NT2/D1 (cell line): ENCODE data around the gene PROB1.

Experiments
- DNase-seq: peaks from one replicate; pipeline ENCODE4 v3.0.0-alpha.2; 2011; ENCODE audit warnings: low read depth, low spot score
- H3K27me3 ChIP-seq: 2 replicates; pipeline ENCODE4 v1.6.0; 2011; ENCODE audit warnings: mild to moderate bottlenecking; ENCODE audit not compliant: insufficient read length, insufficient read depth
- H3K36me3 ChIP-seq: 2 replicates; pipeline ENCODE4 v1.6.1; 2011; ENCODE audit warnings: mild to moderate bottlenecking, low read length, mixed read lengths; ENCODE audit not compliant: insufficient read depth, insufficient read length
- H3K4me1 ChIP-seq: 2 replicates; pipeline ENCODE4 v1.5.1; 2011; ENCODE audit not compliant: insufficient read depth, insufficient read length
- H3K4me3 ChIP-seq: 2 replicates; pipeline ENCODE4 v1.5.1; 2011; ENCODE audit warnings: low read depth; ENCODE audit not compliant: insufficient read length
- H3K9ac ChIP-seq: 2 replicates; pipeline ENCODE4 v1.6.0; 2011; ENCODE audit warnings: low read depth; ENCODE audit not compliant: insufficient read length
- H3K9me3 ChIP-seq: 2 replicates; pipeline ENCODE4 v1.5.1; 2011; ENCODE audit warnings: mild to moderate bottlenecking, low read length; ENCODE audit not compliant: insufficient read depth
- SUZ12 ChIP-seq: IDR thresholded peaks from 2 replicates; pipeline ENCODE4 v1.6.1; 2011; ENCODE audit not compliant: insufficient read length, insufficient read depth; ENCODE audit errors: extremely low read depth
- YY1 ChIP-seq: IDR thresholded peaks from 2 replicates; pipeline ENCODE4 v1.6.1; 2011; ENCODE audit not compliant: insufficient read length, insufficient read depth
- ZNF274 ChIP-seq: IDR thresholded peaks from 2 replicates; pipeline ENCODE4 v1.6.1; 2011; ENCODE audit warnings: mild to moderate bottlenecking, low read depth, low read length

The PROB1 gene

DNA sequence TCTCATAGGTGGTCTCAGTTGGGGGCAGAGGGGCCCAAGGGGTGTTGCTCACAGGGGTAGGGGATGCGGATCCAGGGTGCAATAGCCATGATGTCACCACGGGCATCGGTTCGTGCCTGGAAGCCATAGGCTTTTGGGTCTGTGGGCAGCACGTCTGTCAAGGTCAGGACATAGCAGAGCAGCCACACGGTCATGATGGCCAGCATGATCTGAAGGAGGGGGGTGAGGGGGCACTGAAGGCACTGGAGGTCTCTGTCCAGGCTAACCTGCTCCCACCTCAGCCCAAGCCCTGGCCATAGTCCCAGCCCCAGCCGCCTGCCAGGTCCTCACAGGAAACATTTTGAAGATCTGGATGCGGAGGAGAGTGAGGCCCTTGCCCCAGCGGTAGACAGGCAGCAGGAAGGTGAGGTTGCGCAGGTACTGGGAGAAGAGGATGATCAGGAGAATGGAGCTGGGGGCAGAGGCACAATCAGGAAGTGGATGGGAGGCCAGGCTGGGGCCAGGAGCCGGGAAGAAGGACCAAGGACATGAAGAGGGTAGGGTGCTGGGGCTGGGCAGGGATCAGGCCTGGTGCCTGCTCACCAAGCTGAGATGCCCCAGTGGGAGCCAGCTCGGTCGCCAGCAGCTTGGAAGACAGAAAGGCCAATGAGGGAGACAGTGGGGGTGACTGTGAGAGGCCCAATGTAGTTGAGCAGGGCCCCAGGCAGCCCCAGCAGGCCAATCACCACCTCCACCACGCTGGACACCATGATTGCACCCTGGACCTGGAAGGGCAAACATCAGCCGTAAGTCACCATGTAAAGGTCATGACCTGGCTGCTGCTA lies 15.1 kb downstream of the PROB1 start:
- H3K9me3 ChIP-seq = no peaks in the 10 kb centered on the region
- no peaks in the 10 kb centered on the region for H3K27me3 ChIP-seq
- H3K9ac ChIP-seq = no peak overlapping the region
- no peak for TF ChIP-seq YY1
- no peak for TF ChIP-seq ZNF274
- TF ChIP-seq SUZ12 = no peak
- H3K4me1 ChIP-seq = peaks cover 7% of the 10 kb centered on the region
- no peak for DNase-seq
- peaks cover 5% of the 10 kb centered on the region for H3K36me3 ChIP-seq
- H3K4me3 ChIP-seq = no peak overlapping the region

DNA sequence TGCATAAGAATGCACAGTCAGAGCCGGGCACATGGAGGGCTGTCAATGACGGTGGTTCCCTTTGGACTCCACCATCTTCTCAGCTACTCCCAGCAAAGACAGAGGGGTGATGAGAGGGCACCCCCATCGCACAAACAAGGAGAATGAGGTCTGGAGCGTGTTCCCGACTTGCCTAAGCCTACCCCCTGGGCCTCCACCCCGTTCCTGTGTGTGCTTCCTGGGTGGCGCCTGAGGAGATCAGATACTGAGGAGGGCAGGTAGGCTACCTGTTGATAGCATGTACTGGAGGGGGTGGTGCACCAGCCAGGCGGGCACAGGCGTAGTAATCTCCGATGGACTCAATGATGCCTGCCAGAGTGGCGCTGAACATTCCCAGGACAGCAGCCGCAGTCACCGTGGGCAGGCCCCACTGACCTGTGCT lies 16.0 kb downstream of the PROB1 start:
- Histone ChIP-seq H3K36me3 (peaks cover 6% of the 10 kb centered on the region), H3K27me3 (no peaks in the 10 kb centered on the region), H3K9ac (no peak overlapping the region), H3K4me1 (peaks cover 7% of the 10 kb centered on the region), H3K4me3 (no peak overlapping the region), H3K9me3 (no peaks in the 10 kb centered on the region)
- TF ChIP-seq SUZ12 = no peak
- no peak for TF ChIP-seq ZNF274
- TF ChIP-seq YY1 = no peak
- no peak for DNase-seq

DNA sequence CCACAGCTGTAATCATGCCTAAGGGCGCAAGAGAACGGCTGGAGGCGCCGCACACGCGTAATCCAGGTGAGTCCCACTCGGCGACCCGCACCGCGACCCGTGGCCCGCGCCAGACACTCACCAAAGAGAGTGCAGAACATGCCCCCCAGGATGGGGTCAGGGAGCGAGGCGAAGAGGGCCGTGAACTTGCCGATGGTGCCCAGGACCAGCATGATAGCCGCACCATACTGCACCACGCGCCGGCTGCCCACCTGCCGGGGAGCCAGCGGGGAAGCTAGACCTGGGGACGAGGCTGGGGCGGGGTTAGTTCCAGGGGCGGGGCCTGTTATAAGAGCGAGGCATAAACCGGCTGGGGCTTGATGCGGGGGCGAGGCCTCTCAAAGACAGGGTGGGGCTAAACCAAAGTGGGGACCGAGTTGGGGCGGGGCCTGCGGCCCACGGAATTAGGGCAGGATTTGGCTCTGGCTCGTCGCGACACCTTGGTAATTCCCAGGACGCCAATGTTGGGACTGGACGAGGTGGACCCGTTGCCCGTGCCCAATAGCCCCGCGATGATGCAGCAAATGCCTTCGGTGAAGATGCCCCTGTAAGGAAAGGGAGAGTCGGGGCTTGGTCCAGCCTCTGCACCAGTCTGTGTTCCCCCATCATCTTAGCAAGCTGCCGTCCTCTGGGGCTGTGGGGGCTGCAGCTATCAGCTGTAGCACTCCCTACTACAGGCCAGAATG lies 16.6 kb downstream of the PROB1 start:
- DNase-seq = no peak
- no peak overlapping the region for H3K4me3 ChIP-seq

DNA sequence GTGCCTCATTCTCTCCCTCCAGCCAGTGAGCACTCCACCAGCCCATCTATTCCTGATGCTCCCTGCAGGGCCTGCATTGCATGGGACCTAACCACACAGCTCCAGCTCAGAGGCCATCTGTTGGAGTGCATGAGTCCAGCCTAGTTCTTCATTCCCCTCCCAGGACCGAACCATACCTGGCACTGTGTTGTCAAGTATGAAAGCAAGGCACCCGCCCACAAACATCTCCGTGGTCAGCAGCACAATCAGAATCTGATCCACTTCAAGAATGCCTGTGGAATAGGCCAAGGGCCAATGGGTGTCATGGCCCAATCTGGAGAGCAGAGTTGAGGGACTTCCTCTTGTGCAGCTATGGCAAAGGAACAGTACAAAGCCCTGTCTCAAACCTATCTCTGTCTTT lies 17.7 kb downstream of the PROB1 start:
- Histone ChIP-seq H3K9ac (no peak overlapping the region), H3K4me3 (no peak overlapping the region), H3K4me1 (peaks cover 6% of the 10 kb centered on the region), H3K36me3 (peaks cover 11% of the 10 kb centered on the region), H3K9me3 (no peaks in the 10 kb centered on the region), H3K27me3 (no peaks in the 10 kb centered on the region)
- TF ChIP-seq YY1 (no peak), ZNF274 (no peak), SUZ12 (no peak)
- no peak for DNase-seq

More for the DNA sequence above, 16.6 kb downstream of the PROB1 start:
- Histone ChIP-seq H3K27me3 (no peaks in the 10 kb centered on the region), H3K9me3 (no peaks in the 10 kb centered on the region), H3K36me3 (peaks cover 10% of the 10 kb centered on the region), H3K4me1 (peaks cover 9% of the 10 kb centered on the region), H3K9ac (no peak overlapping the region)
- TF ChIP-seq ZNF274 (no peak), SUZ12 (no peak), YY1 (no peak)

DNA sequence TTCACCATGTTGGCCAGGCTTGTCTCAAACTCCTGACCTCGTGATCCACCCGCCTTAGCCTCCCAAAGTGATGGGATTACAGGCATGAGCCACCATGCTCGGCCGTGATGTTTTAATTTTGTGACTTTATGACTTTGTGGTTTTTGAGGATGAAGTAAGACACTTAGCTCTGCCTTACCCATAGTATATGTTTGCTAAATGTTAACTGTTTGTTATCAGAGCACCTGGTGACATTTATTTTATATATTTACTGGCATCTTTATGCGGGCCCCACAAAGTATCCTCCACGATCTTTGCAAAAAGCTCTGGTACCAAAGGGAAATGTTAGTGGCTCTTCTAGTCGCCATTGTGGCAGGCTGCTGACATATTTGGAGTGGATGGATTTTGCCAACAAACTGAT lies 18.5 kb downstream of the PROB1 start:
- H3K4me1 ChIP-seq = peaks cover 2% of the 10 kb centered on the region
- no peak overlapping the region for H3K9ac ChIP-seq
- no peak overlapping the region for H3K4me3 ChIP-seq
- no peaks in the 10 kb centered on the region for H3K27me3 ChIP-seq
- DNase-seq = no peak
- no peaks in the 10 kb centered on the region for H3K9me3 ChIP-seq
- H3K36me3 ChIP-seq = peaks cover 20% of the 10 kb centered on the region
- TF ChIP-seq YY1 (no peak), SUZ12 (no peak), ZNF274 (no peak)

DNA sequence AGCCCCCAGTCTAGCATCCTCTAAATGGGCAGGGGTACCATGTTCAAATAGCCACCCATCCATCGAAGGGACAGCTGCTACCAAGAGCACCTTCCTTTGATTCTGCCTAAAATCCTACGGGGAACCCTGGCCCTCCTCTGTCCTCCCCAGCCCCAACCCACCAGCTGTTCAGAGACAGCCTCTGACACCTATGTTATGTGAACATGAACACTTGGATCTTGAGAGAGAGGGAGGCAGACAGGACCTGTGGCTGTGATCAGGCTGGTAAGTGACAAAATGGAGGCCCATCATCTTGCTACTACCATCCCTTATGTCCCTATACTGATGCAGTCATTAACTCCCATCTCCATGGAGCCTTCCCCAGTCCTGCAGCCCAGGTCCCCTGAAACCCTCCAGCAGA lies 20.0 kb downstream of the PROB1 start:
- no peak for DNase-seq
- Histone ChIP-seq H3K9ac (no peak overlapping the region), H3K27me3 (no peaks in the 10 kb centered on the region), H3K9me3 (no peaks in the 10 kb centered on the region), H3K4me3 (no peak overlapping the region), H3K4me1 (peaks cover 2% of the 10 kb centered on the region), H3K36me3 (peaks cover 24% of the 10 kb centered on the region)
- TF ChIP-seq ZNF274 (no peak), YY1 (no peak), SUZ12 (no peak)

DNA sequence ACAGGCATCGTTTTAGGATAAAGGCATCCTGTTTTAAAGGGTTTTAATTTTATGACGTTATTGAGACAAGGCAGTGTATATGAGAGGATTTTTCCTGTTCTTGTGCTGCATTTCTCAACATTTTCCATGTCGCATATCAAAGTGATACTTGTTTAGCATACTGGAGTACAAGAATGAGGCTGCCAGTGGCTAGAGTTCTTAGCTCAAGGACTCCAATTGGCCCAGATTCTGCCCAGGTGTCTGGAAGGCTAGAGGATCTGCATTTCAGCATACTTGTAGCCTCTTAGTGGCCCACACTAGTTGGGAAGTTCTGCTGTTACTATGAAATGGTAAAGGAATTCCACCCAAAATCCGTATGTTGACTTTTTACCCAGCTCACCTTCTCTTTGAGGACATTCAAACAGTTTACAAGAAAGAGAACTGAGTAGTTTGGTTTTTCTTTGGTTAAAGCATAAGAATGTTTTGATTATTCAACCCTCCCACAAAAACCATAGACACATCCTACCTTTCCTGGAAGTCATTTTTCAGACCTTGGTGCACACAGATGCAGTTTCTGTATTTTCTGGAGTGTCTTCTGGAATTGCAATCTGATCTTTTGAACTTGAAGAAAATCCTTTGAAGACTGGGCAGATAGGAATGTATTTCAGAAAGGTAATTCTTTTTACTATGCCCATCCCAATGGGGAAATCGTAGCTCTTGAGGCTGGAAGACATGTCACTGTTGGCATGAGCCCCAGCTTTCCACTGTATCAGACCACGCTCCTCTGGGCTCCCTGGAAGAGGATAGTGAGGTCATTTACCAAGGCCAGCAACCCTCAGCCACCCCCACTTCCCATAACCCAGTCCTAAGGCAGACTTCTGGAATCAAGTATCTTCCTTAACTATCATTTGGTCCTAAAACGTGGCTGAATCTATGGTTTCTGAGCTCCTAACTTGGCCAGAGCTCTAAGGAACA lies 23.1 kb downstream of the PROB1 start:
- peaks cover 39% of the 10 kb centered on the region for H3K36me3 ChIP-seq
- H3K4me1 ChIP-seq = peaks cover 2% of the 10 kb centered on the region
- no peaks in the 10 kb centered on the region for H3K27me3 ChIP-seq
- no peak for TF ChIP-seq SUZ12
- no peak for TF ChIP-seq YY1
- TF ChIP-seq ZNF274 = no peak
- no peak for DNase-seq
- H3K9ac ChIP-seq = no peak overlapping the region
- no peak overlapping the region for H3K4me3 ChIP-seq
- H3K9me3 ChIP-seq = no peaks in the 10 kb centered on the region
